Activated naive CD8-positive, alpha-beta T cell treated with anti-CD3 and anti-CD28 coated beads for 36 hours (primary cell): ENCODE data around the gene ING4. TPM values are rescaled to one million over a fixed set of nuclear protein-coding genes. Genes with fewer than 3 reads are reported as not detected.

Experiments
- DNase-seq: peaks from one replicate; pipeline ENCODE4 v3.0.0; 2021
- H3K27ac Mint-ChIP-seq: one replicate; pipeline ENCODE4 v1.8.0; 2022; ENCODE audit warnings: mild to moderate bottlenecking, moderate library complexity, mixed read lengths
- H3K27me3 Mint-ChIP-seq: one replicate; pipeline ENCODE4 v1.8.0; 2022; ENCODE audit warnings: mild to moderate bottlenecking, mixed read lengths
- H3K36me3 Mint-ChIP-seq: one replicate; pipeline ENCODE4 v1.8.0; 2021; ENCODE audit warnings: mild to moderate bottlenecking, mixed read lengths
- H3K4me1 Mint-ChIP-seq: one replicate; pipeline ENCODE4 v1.8.0; 2021; ENCODE audit warnings: mixed read lengths
- H3K4me3 Mint-ChIP-seq: one replicate; pipeline ENCODE4 v1.8.0; 2022; ENCODE audit warnings: mild to moderate bottlenecking, moderate library complexity, mixed read lengths
- H3K9me3 Mint-ChIP-seq: one replicate; pipeline ENCODE4 v1.8.0; 2022; ENCODE audit warnings: mixed read lengths
- total RNA-seq, 2 experiments: library from RNA; stranded (reverse); gene quantifications; one replicate each; pipeline ENCODE4 v1.2.3, GENCODE V29; 2021

Gene ING4
- total RNA-seq, 2 experiments from 2014 or later: 10.9 to 11.1 TPM

DNA sequence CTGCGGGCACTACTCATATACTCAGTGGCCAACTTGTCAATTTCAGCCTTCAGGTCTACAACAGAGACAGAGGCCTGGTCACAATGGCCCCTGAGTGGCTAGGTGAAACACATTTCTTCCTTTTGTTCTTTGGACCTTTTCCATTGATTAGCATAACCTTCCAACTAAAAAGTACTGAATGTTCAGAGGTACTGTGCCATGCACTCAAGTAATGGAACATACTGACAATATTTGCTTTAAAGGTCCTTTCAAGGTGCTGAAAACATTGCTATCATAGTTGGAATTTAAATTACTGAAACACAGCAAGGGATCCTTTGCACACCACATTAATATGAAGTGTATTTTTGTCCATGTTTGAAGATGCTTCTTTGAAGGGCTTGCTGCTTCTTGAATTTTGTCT is 9.6 kb downstream of the ING4 start:
- H3K36me3 Mint-ChIP-seq: peaks cover 8% of the 10 kb centered on the region
- no peak overlapping the region for H3K4me3 Mint-ChIP-seq
- peaks cover 2% of the 10 kb centered on the region for H3K4me1 Mint-ChIP-seq
- no peaks in the 10 kb centered on the region for H3K27me3 Mint-ChIP-seq
- no peaks in the 10 kb centered on the region for H3K9me3 Mint-ChIP-seq
- no peak for DNase-seq
- H3K27ac Mint-ChIP-seq: no peak overlapping the region

DNA sequence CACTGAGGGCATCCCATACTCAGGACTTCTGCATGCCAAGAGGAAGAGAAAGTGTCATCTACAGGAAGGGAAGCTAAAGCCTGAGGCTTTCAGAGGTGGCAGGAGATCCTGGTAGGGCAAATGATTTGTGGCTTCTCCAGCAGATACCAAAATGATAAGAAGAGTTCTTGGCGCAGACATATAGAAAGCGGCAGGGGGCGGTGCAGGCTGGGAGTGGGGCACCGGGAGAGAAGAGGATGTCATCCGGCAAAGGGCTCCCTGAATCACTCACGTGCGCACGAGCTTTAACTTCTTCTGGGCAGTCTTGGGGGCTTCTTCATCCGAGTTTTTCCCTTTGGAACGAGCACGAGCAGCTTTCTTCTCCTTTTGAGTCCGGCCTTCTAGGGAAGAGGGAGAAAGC is 10.5 kb downstream of the ING4 start:
- no peak overlapping the region for H3K4me3 Mint-ChIP-seq
- peaks cover 6% of the 10 kb centered on the region for H3K36me3 Mint-ChIP-seq
- H3K27ac Mint-ChIP-seq: no peak overlapping the region
- DNase-seq: no peak
- H3K27me3 Mint-ChIP-seq: no peaks in the 10 kb centered on the region
- peaks cover 2% of the 10 kb centered on the region for H3K4me1 Mint-ChIP-seq
- H3K9me3 Mint-ChIP-seq: no peaks in the 10 kb centered on the region

DNA sequence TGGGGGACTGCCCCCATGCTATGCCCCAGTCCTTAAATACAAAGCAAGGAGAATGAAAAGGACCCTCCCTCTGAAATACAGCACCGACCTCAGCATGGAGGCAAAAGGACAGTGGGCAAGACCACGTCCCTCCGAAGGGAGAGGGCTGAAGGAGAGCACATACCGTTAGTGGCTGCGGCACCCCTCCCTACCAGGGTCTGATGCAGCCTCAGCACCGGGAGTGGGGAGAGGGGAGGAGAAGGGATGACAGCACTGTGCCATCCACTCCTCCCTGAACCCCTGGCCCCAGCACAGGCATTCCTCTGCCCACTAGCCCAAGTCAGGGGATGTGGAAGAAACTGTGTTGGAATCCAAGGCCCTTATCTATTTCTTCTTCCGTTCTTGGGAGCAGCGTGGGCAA is 12.1 kb downstream of the ING4 start:
- peaks cover 1% of the 10 kb centered on the region for H3K9me3 Mint-ChIP-seq
- no peak for DNase-seq
- peaks cover 16% of the 10 kb centered on the region for H3K36me3 Mint-ChIP-seq
- no peak overlapping the region for H3K4me3 Mint-ChIP-seq
- peaks cover 10% of the 10 kb centered on the region for H3K4me1 Mint-ChIP-seq
- no peak overlapping the region for H3K27ac Mint-ChIP-seq
- H3K27me3 Mint-ChIP-seq: no peaks in the 10 kb centered on the region

GRCh38 chr12:6647083-6647604 is 15.8 kb downstream of the ING4 start, which contains the start of gene ACRBP:
Gene ACRBP (minus strand): TSS chr12:6647432. CDS start chr12:6647366, 66 bp downstream.
- peaks cover 34% of the 10 kb centered on the region for H3K36me3 Mint-ChIP-seq
- peak within 1 kb of the TSS; percentile 52 for H3K27ac Mint-ChIP-seq
- peaks cover 8% of the 10 kb centered on the region for H3K4me1 Mint-ChIP-seq
- peak; percentile 55 for DNase-seq
- H3K9me3 Mint-ChIP-seq: peaks cover 19% of the 10 kb centered on the region
- H3K4me3 Mint-ChIP-seq: peak within 1 kb of the TSS; percentile 70
- no peaks in the 10 kb centered on the region for H3K27me3 Mint-ChIP-seq

- Mint-ChIP-seq H3K4me3 (peak overlapping the region; percentile 70), H3K4me1 (peaks cover 8% of the 10 kb centered on the region), H3K9me3 (peaks cover 19% of the 10 kb centered on the region), H3K27me3 (no peaks in the 10 kb centered on the region), H3K27ac (peak overlapping the region; percentile 52), H3K36me3 (peaks cover 33% of the 10 kb centered on the region)
- DNase-seq: no peak
These were observed 16.4 kb downstream of the ING4 start for GRCh38 chr12:6646276-6647082.

DNA sequence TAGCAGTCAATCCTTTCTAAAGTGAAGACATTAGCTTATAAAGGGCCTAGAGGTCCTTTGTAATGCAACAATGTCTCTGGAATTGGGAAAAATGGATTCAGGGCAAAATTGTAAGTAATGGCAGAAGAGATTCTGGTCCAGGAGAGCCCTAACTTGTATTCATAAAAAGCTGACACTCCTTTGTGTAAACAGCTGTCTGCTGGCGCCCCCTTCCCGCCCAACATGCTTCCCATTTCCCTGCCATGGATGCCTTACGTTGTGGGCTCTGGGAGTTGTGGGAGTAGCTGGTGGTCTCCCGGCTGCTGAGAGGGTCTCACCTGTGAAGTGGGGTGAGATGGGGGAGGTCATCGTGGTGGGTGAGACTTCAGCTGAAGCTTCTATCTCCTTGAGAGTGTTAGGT is 18.0 kb downstream of the ING4 start:
- no peak overlapping the region for H3K27ac Mint-ChIP-seq
- no peaks in the 10 kb centered on the region for H3K27me3 Mint-ChIP-seq
- H3K4me3 Mint-ChIP-seq: no peak overlapping the region
- peaks cover 19% of the 10 kb centered on the region for H3K9me3 Mint-ChIP-seq
- no peak for DNase-seq
- H3K36me3 Mint-ChIP-seq: peaks cover 31% of the 10 kb centered on the region
- peaks cover 8% of the 10 kb centered on the region for H3K4me1 Mint-ChIP-seq

- H3K27me3 Mint-ChIP-seq: no peaks in the 10 kb centered on the region
- peaks cover 8% of the 10 kb centered on the region for H3K4me1 Mint-ChIP-seq
- no peak for DNase-seq
- H3K36me3 Mint-ChIP-seq: peaks cover 31% of the 10 kb centered on the region
- no peak overlapping the region for H3K27ac Mint-ChIP-seq
- H3K9me3 Mint-ChIP-seq: peaks cover 19% of the 10 kb centered on the region
- H3K4me3 Mint-ChIP-seq: no peak overlapping the region
These were observed 18.7 kb downstream of the ING4 start for GRCh38 chr12:6644257-6644596.

DNA sequence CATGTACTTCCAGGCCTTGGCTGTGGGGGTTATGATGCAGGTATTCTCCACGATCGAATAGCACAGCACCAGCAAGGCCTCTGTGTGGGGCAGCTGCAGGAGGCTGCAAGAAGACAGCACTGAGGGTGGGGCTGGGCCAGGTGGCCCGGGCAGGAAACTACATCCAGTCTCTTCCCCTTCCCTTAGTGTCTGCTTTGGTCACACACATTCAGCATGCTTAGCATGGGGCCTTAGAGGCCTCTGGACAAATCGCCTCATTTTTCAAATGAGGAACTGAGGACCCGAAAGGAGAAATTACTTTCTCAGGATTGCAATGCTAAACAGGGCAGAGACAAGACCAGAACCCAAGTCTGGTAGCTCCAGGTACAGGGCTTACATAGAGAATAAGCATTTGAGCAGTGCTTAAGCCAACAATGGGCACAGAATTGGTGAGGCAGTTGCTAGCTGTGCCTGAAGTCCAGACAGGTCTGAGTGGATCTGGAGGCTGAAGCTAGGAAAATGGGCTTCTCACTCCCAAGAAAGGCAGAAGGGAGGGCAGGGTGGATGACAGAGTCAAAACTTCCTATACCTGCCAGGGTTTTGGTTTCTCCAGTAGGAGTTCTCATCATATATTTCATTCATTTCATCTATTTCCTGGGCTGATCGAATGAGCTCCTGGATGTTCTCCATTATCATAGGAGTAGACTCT is 19.2 kb downstream of the ING4 start:
- DNase-seq: no peak
- H3K36me3 Mint-ChIP-seq: peaks cover 31% of the 10 kb centered on the region
- peaks cover 19% of the 10 kb centered on the region for H3K9me3 Mint-ChIP-seq
- no peaks in the 10 kb centered on the region for H3K27me3 Mint-ChIP-seq
- no peak overlapping the region for H3K4me3 Mint-ChIP-seq
- no peak overlapping the region for H3K27ac Mint-ChIP-seq
- H3K4me1 Mint-ChIP-seq: peaks cover 8% of the 10 kb centered on the region

DNA sequence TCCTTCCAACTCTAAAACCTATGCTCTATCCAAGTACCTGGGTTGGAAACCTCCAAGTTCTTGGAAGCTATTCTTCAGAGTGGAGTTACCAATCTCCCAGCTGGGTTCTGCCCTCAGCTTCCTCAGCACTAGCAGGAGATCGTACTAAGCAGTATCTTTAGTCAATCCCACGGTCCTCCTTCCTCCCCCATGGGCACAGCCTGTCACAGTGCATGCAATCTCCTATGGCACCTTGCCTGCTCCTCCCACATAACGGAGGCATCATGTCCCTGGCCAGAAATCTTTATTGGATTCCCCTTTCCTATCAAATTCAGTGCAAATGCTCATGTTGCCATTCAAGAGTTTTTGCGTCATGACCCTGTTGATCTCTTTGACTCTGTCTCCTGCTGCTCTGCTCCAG is 21.8 kb downstream of the ING4 start:
- H3K27ac Mint-ChIP-seq: no peak overlapping the region
- peaks cover 17% of the 10 kb centered on the region for H3K9me3 Mint-ChIP-seq
- no peak for DNase-seq
- H3K4me1 Mint-ChIP-seq: peaks cover 8% of the 10 kb centered on the region
- H3K27me3 Mint-ChIP-seq: no peaks in the 10 kb centered on the region
- peaks cover 20% of the 10 kb centered on the region for H3K36me3 Mint-ChIP-seq
- no peak overlapping the region for H3K4me3 Mint-ChIP-seq

GRCh38 chr12:6640497-6640896 is 22.4 kb downstream of the ING4 start:
- H3K9me3 Mint-ChIP-seq: peaks cover 17% of the 10 kb centered on the region
- peaks cover 15% of the 10 kb centered on the region for H3K4me1 Mint-ChIP-seq
- H3K4me3 Mint-ChIP-seq: no peak overlapping the region
- H3K36me3 Mint-ChIP-seq: peaks cover 19% of the 10 kb centered on the region
- no peak overlapping the region for H3K27ac Mint-ChIP-seq
- no peak for DNase-seq
- H3K27me3 Mint-ChIP-seq: no peaks in the 10 kb centered on the region

- Mint-ChIP-seq H3K4me1 (peaks cover 26% of the 10 kb centered on the region), H3K27ac (no peak overlapping the region), H3K9me3 (peaks cover 11% of the 10 kb centered on the region), H3K36me3 (peaks cover 13% of the 10 kb centered on the region), H3K4me3 (no peak overlapping the region), H3K27me3 (no peaks in the 10 kb centered on the region)
- DNase-seq: no peak
These were observed 23.6 kb downstream of the ING4 start for GRCh38 chr12:6639151-6639801.

DNA sequence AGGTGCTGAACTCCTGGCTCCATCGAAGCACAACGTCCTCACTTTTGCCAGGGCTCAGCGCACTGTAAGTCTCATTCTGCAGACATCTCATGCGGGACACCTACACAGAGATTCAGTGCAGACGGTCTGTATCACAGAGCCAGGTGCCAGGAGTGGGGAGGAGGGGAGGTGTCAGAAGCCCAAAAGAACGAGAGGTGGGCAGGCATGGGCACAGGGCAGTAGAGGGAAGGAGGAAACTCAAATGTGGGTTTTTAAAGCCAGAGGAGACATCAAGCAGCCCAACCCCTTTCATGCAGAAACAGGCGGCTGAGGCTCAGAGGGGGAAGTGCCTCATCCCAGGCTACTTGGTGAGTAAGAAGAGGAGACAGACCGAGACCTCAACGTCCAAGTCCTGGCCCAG is 24.6 kb downstream of the ING4 start:
- H3K4me3 Mint-ChIP-seq: no peak overlapping the region
- H3K36me3 Mint-ChIP-seq: peaks cover 4% of the 10 kb centered on the region
- DNase-seq: no peak
- H3K27ac Mint-ChIP-seq: no peak overlapping the region
- H3K27me3 Mint-ChIP-seq: no peaks in the 10 kb centered on the region
- peaks cover 31% of the 10 kb centered on the region for H3K4me1 Mint-ChIP-seq
- H3K9me3 Mint-ChIP-seq: peaks cover 4% of the 10 kb centered on the region

DNA sequence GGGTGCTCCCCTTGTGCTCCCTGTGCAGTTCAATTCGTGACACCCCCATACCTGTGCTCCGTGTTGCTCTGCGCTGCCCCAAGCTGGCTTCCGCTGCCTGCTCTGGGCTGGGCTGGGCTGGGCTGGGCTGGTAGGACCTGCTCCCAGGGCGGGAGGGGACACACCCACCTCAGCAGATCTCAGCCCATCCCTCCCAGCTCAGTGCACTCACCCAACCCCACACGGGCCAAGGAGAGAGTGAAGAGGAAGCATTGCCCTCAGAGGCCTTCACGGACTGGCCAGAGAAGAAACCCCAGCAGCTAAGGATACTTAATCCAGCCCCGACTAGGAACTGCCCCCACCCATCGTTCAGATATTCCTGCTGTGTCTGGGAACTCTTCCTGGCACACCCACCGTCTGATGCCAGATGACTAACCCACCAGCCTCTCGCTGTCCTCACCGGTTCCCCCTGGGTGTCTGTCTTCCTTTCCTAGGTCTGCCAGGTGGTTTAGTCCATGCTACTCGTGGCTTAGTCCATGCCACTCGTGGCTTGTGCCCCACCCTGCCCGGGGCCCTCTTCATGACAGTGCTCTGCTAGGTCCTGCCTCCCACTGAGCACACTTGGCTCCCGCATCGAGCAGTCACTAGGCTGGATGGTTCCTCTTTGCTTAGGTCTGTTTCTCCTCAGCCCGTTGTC is 26.9 kb downstream of the ING4 start, which contains the start of gene LPAR5:
Gene LPAR5, minus strand, starts transcription at position 104 of the 676 bp plus-strand sequence. CDS start 14,711 bp downstream, outside the sequence.
- no peaks in the 10 kb centered on the region for H3K9me3 Mint-ChIP-seq
- H3K27me3 Mint-ChIP-seq: no peaks in the 10 kb centered on the region
- peaks cover 54% of the 10 kb centered on the region for H3K4me1 Mint-ChIP-seq
- DNase-seq: peak; percentile 47
- peak within 1 kb of the TSS; percentile 79 for H3K4me3 Mint-ChIP-seq
- no peaks in the 10 kb centered on the region for H3K36me3 Mint-ChIP-seq
- H3K27ac Mint-ChIP-seq: peak within 1 kb of the TSS; percentile 97

GRCh38 chr12:6635375-6635855 is 27.5 kb downstream of the ING4 start:
- H3K9me3 Mint-ChIP-seq: no peaks in the 10 kb centered on the region
- H3K27me3 Mint-ChIP-seq: no peaks in the 10 kb centered on the region
- peak overlapping the region; percentile 79 for H3K4me3 Mint-ChIP-seq
- no peaks in the 10 kb centered on the region for H3K36me3 Mint-ChIP-seq
- peak; percentile 82 for DNase-seq
- peak overlapping the region; percentile 97 for H3K27ac Mint-ChIP-seq
- peaks cover 60% of the 10 kb centered on the region for H3K4me1 Mint-ChIP-seq
